Vagina (tissue), 2 donors: ENCODE results near the gene TSPAN32. TPM values are rescaled to one million over a fixed set of nuclear protein-coding genes. Genes with fewer than 3 reads are reported as not detected.
A peak's percentile ranks its signal among the peaks of the same experiment; 100 is the strongest.

ENCODE experiments used
- DNase-seq, 2 donors: peaks; one replicate each; pipeline ENCODE4 v3.0.0-alpha.2; 2017; ENCODE audit errors: extremely low spot score in 2 of 2
- H3K27ac ChIP-seq: fragments of 200-600 bp; sonication (generic); one replicate; pipeline ENCODE4 v1.5.1; 2019
- H3K27me3 ChIP-seq: fragments of 200-600 bp; sonication (generic); one replicate; pipeline ENCODE4 v1.5.1; 2019
- H3K36me3 ChIP-seq, 2 donors: fragments of 200-600 bp; sonication (generic); one replicate each; pipeline ENCODE4 v1.5.1; 2017 to 2019
- H3K4me1 ChIP-seq: fragments of 200-600 bp; sonication (generic); one replicate; pipeline ENCODE4 v1.5.1; 2019
- H3K4me3 ChIP-seq, 2 donors: fragments of 200-600 bp; sonication (generic); 1 replicate in 1 of 2; 2 replicates in 1 of 2; pipeline ENCODE4 v1.5.1; 2016 to 2019
- H3K9me3 ChIP-seq: fragments of 200-600 bp; sonication (generic); one replicate; pipeline ENCODE4 v1.5.1; 2019
- POLR2A ChIP-seq, 2 donors: fragments of 450-650 bp; IDR thresholded peaks; one replicate each; pipeline ENCODE4 v1.6.1; 2017; ENCODE audit warnings: antibody characterized with exemption in 2 of 2, mild to moderate bottlenecking in 2 of 2, moderate library complexity in 2 of 2
- POLR2AphosphoS5 ChIP-seq, 2 donors: sonication (generic); formaldehyde crosslinking; IDR thresholded peaks; one replicate each; pipeline ENCODE4 v1.9.0; 2017; ENCODE audit warnings: antibody characterized with exemption in 2 of 2, mild to moderate bottlenecking in 2 of 2, low read depth in 1 of 2; ENCODE audit not compliant: insufficient read depth in 1 of 2
- intact Hi-C: fragments of 100-400 bp; cut with DNase I; formaldehyde crosslinking; loops from one replicate; pipeline ENCODE4 v1.15.1; 2023
- total RNA-seq: library from RNA; depleted of rRNA; stranded (reverse); fragments of >200 nt; gene quantifications from one replicate; pipeline ENCODE4 v1.2.3, GENCODE V29; 2016
- TF ChIP-seq, protein P1 (sequence below), 3 experiments: fragments of 450-650 bp in 2 of 3; fragments of 200-600 bp in 1 of 3; sonication (generic) in 1 of 3; IDR thresholded peaks; one replicate each; pipeline ENCODE4 v1.5.1; 2017 to 2019; ENCODE audit warnings: antibody characterized with exemption in 3 of 3, mild to moderate bottlenecking in 2 of 3, moderate library complexity in 2 of 3

The TSPAN32 gene
- total RNA-seq, 1 donor from 2014 or later: 3.7 TPM

DNA sequence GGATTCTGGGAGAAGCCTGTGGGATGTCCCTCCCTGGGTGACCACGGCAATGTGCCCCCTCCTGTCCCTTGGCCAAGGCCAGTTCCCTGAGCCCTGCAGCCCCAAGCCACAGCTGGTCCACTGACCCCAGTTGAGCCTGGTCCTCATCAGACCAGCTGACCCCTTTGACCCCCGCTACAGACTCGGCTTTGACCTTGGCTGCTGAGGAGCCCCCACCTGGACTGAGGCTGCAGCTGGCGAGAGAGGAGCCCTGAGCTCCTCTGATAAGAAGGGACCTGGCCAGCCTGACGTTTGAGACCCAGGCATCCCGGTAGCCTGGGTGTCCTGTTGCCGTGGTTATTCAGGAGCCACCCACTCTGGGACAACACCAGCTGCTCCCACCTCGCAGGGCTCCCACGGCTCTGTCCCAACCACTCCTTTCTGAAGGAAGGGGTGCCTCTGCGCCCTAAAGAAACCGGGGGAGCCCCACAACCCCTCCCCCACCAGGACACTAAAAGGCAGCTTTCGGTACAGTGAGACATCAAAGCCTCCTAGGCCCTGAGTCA lies 34.4 kb upstream of the TSPAN32 start:
- intact Hi-C loops: no loop called here
- no peak overlapping the region for H3K27ac ChIP-seq
- H3K36me3 ChIP-seq: no peaks in the 10 kb centered on the region
- TF ChIP-seq, protein P1, sequence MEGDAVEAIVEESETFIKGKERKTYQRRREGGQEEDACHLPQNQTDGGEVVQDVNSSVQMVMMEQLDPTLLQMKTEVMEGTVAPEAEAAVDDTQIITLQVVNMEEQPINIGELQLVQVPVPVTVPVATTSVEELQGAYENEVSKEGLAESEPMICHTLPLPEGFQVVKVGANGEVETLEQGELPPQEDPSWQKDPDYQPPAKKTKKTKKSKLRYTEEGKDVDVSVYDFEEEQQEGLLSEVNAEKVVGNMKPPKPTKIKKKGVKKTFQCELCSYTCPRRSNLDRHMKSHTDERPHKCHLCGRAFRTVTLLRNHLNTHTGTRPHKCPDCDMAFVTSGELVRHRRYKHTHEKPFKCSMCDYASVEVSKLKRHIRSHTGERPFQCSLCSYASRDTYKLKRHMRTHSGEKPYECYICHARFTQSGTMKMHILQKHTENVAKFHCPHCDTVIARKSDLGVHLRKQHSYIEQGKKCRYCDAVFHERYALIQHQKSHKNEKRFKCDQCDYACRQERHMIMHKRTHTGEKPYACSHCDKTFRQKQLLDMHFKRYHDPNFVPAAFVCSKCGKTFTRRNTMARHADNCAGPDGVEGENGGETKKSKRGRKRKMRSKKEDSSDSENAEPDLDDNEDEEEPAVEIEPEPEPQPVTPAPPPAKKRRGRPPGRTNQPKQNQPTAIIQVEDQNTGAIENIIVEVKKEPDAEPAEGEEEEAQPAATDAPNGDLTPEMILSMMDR (IDR thresholded peaks at IDR 0.05): no peak
- no peak for TF ChIP-seq POLR2A (IDR thresholded peaks at IDR 0.05)
- no peak for TF ChIP-seq POLR2AphosphoS5 (IDR thresholded peaks at IDR 0.05; ENCODE audit: insufficient read depth in 1 of 2, low read depth in 1 of 2)
- peak; percentile 77 to 79 for DNase-seq
- no peak overlapping the region for H3K4me3 ChIP-seq
- H3K4me1 ChIP-seq: peaks cover 22% of the 10 kb centered on the region
- no peaks in the 10 kb centered on the region for H3K9me3 ChIP-seq
- peaks cover 7% of the 10 kb centered on the region for H3K27me3 ChIP-seq

DNA sequence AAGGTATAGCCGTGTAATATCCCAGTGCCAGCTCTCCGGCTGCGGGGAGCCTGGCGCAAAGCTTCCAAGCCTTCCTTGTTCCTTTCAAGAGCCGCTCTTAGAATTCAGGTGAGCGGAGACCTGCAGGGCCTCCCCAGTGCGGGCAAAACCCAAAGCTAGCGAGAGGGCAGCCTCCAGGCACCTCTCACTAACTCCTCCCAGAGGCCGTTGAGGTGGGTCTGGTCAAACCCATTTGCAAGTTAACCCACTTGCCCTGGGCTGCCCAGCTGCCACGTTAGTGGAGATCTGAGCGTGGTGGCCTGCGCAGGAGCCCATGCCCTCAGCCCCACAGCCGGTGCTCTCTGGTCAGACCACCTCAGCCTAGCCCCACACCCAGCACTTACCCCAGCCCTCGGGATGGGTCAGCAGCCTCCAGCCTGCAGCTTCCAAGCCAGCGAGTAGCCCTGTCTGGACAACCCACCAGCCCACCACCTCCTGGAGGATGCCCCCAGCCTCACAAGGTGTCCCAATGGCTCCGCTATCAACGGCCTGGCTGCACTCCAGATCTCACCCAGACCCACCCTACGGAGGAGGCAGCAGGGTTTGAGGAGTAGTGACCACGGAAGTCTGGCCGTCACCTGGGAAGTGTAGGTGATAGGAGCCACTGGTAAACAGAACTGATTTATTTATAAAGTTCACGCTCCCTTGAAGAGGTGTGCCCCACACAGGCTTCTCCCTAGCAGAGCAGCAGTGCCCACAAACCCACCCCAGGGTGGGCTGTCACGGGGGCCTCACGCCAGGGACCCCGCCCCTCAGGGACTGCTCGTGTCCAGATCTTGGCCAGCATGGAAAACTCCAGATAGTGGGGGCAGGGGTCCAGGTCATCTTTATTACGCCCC lies 33.7 kb upstream of the TSPAN32 start:
- Histone ChIP-seq H3K9me3 (no peaks in the 10 kb centered on the region), H3K4me1 (peaks cover 22% of the 10 kb centered on the region), H3K27me3 (peaks cover 7% of the 10 kb centered on the region), H3K4me3 (peak overlapping the region; percentile 53 to 62), H3K27ac (no peak overlapping the region), H3K36me3 (no peaks in the 10 kb centered on the region)
- intact Hi-C loops: no loop called here
- peak; percentile 85 to 90 for DNase-seq
- TF ChIP-seq POLR2A (IDR thresholded peaks at IDR 0.05): no peak
- no peak for TF ChIP-seq POLR2AphosphoS5 (IDR thresholded peaks at IDR 0.05; ENCODE audit: insufficient read depth in 1 of 2, low read depth in 1 of 2)
- TF ChIP-seq, protein P1 (IDR thresholded peaks at IDR 0.05): no peak

DNA sequence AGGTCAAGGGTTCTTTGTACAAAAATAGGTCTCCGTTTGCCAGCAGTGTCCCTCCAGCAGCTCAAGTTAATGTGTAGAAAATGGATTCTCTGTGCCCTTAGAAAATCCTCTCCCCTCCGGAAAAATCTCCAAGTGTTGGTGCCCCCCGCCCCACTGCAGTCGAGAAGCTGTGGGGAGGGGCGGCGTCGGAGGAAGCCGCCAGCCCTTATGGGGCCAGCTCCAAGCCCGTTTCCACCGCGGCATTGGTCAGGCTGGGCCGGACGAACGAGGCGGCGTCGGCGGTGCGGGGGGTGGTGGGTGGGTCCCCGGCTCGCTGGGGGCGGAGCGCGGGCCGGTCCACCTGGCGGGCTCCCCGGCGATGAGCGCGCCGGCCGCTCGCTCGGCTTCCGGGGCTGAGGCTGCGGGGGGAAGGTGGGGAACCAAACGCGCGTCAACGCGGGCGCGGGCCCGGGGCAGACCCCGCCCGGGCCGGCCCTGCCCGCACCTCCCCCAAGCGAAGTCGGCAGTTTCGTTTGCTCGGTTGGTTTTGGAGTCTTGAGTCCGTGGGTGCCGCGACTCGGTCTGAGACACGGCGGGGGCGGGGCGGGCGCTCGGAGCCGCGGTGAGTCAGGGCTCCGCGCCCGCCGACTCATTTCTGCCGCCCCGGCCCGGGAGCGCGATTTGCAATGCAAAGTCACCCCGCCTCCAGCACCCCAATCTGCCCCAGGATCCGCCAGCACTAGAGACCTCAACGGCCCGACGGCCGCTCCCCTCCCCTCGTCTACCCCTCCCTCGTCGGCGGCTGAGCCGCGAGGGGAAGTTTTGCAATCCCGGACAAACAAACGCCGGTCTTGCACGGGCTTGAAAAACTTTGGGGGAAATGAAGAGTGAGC lies 32.8 kb upstream of the TSPAN32 start:
- intact Hi-C loops: no loop called here
- H3K27me3 ChIP-seq: peaks cover 7% of the 10 kb centered on the region
- no peaks in the 10 kb centered on the region for H3K36me3 ChIP-seq
- DNase-seq: peak; percentile 77 to 82
- peak in 1 of 2 donors; percentile 37 for TF ChIP-seq POLR2AphosphoS5 (IDR thresholded peaks at IDR 0.05; ENCODE audit: insufficient read depth in 1 of 2, low read depth in 1 of 2)
- TF ChIP-seq, protein P1 (IDR thresholded peaks at IDR 0.05): no peak
- no peaks in the 10 kb centered on the region for H3K9me3 ChIP-seq
- peak overlapping the region; percentile 49 for H3K27ac ChIP-seq
- H3K4me3 ChIP-seq: peak overlapping the region; percentile 53 to 62
- peaks cover 22% of the 10 kb centered on the region for H3K4me1 ChIP-seq

DNA sequence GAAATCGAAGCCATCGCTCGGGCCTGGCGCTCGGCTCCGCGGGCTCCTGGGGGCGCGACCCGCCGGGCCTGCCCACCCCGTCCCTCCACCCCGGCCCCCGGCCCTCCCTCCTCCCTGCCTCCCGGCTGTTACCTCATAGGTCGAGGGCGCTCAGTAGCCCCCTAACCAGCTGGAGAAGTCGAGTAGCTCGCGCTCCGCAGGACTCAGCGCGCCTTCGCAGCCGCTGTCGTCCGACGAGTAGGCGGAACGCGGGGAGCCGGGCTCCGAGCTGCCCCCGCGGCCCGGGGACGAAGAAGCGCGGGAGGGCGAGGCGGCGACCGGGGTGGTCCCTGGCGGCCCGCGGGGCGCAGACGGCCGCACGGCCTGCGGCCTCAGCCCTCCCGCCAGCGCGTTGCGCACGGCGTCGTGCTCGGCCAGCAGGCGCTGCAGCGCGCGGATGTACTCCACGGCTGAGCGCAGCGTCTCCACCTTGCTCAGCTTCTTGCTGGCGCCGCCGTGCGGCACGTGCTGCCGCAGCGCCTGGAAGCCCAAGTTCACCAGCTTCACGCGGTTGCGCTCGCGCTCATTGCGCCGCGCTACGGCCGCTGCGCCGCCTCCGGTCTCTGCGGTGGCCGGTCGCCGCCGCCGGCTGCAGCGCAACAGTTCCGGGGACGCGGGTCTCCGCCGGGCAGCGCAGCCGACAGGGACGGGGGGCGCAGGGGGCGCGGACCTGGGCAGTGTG lies 32.1 kb upstream of the TSPAN32 start:
- Histone ChIP-seq H3K27ac (no peak overlapping the region), H3K9me3 (no peaks in the 10 kb centered on the region), H3K36me3 (no peaks in the 10 kb centered on the region), H3K27me3 (peaks cover 7% of the 10 kb centered on the region), H3K4me1 (peaks cover 22% of the 10 kb centered on the region), H3K4me3 (peak overlapping the region; percentile 53 to 62)
- DNase-seq: peak in 1 of 2 donors; percentile 74
- TF ChIP-seq POLR2AphosphoS5 (IDR thresholded peaks at IDR 0.05; ENCODE audit: insufficient read depth in 1 of 2, low read depth in 1 of 2) (no peak), POLR2A (IDR thresholded peaks at IDR 0.05) (no peak)
- TF ChIP-seq, protein P1 (IDR thresholded peaks at IDR 0.05): no peak
- intact Hi-C loops: no loop called here
